ENCODE data around the gene NRDC.

DNA sequence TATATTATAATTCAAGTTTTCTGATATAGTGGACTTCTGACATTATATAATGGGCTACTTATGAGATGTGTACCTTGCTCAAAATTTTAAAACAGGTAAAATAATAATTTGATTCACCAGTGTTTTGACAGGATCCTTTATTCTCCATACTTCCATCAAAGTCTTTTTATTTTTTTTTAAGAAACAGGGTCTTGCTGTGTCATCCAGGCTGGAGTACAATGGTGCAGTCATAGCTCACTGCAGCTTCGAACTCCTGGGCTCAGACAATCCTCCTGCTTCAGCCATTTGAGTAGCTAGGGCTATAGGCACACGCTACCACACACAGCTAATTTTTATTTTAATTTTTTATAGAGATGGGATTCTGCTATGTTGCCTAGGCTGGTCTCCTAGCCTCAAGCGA lies 129.4 kb downstream of the NRDC start:
- TF ChIP-seq CTCF (IDR thresholded peaks at IDR 0.05) (no peak), ELK1 (IDR thresholded peaks at IDR 0.05; ENCODE audit: low read depth, low read length) (no peak), RFX5 (IDR thresholded peaks at IDR 0.05) (no peak), KDM1A (IDR thresholded peaks at IDR 0.05; ENCODE audit: low read depth) (no peak)
- TF ChIP-seq, protein P1, sequence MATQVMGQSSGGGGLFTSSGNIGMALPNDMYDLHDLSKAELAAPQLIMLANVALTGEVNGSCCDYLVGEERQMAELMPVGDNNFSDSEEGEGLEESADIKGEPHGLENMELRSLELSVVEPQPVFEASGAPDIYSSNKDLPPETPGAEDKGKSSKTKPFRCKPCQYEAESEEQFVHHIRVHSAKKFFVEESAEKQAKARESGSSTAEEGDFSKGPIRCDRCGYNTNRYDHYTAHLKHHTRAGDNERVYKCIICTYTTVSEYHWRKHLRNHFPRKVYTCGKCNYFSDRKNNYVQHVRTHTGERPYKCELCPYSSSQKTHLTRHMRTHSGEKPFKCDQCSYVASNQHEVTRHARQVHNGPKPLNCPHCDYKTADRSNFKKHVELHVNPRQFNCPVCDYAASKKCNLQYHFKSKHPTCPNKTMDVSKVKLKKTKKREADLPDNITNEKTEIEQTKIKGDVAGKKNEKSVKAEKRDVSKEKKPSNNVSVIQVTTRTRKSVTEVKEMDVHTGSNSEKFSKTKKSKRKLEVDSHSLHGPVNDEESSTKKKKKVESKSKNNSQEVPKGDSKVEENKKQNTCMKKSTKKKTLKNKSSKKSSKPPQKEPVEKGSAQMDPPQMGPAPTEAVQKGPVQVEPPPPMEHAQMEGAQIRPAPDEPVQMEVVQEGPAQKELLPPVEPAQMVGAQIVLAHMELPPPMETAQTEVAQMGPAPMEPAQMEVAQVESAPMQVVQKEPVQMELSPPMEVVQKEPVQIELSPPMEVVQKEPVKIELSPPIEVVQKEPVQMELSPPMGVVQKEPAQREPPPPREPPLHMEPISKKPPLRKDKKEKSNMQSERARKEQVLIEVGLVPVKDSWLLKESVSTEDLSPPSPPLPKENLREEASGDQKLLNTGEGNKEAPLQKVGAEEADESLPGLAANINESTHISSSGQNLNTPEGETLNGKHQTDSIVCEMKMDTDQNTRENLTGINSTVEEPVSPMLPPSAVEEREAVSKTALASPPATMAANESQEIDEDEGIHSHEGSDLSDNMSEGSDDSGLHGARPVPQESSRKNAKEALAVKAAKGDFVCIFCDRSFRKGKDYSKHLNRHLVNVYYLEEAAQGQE (IDR thresholded peaks at IDR 0.05), result no peak

Data from A549 (cell line).